Stimulated activated CD4-positive, alpha-beta T cell treated with anti-CD3 and anti-CD28 coated beads, TNF-alpha, amount 100 ng/mL, for 48 hours (primary cell): ENCODE results near the gene TRMT2B.
"Not testable (repeated sequence)": the region's sequence is repeated elsewhere in the genome, so short reads cannot be mapped to it uniquely, and the experiment has no call there.

ENCODE experiments used
- DNase-seq, 3 donors: peaks; one replicate each; pipeline ENCODE4 v3.0.0-alpha.2; 2020; ENCODE audit warnings: low read depth in 3 of 3

TRMT2B gene

DNA sequence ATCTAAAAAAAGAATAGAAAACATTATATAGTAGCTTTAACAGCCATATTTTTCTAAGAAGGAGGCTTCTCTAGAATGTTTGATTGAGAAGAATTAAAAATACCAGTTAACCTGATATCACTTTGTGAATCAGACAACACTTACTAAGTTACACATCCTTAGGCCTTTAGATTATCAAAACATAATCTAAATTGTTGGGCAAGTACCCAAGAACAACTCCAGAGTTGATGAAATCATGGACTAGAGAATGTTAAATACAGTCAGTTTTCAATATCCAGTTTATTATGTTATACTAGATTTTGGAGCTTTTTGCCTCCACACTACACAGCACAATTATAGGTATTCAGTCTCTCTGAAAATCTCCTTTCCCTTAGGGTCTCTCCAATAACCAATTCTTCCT is 42.8 kb downstream of the TRMT2B start:
- DNase-seq, result no peak

DNA sequence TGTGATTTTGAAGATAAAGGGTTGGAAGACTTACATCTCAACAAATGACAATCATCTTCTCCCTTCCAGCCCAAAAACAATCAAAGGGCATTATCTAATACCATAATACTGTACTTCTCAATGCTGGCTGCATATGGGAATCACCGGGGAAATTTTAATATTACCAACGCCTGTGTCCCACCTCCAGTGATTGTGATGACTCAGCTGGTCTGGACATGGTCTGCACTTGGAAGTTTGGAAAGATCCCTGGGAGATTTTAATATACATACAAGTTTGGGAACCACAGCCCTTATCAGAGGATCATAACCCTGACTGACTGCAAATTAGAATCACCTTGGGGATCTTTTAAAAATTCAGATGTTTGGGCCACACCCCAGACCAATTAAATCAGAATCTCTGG is 52.5 kb downstream of the TRMT2B start:
- no peak for DNase-seq

- DNase-seq, result peak; percentile 1 to 35 (median 24)
These were observed 56.4 kb downstream of the TRMT2B start for GRCh38 chrX:100995469-100995868.

GRCh38 chrX:100994352-100995281 is 57.3 kb downstream of the TRMT2B start:
- DNase-seq, result no peak

- DNase-seq, result no peak
These were observed 61.8 kb downstream of the TRMT2B start for GRCh38 chrX:100990139-100990538.

GRCh38 chrX:100984818-100985217 is 67.1 kb downstream of the TRMT2B start:
- DNase-seq, result no peak

- DNase-seq, result not testable (repeated sequence)
These were observed 70.4 kb downstream of the TRMT2B start for GRCh38 chrX:100981498-100981845.

GRCh38 chrX:100980608-100981497 is 71.1 kb downstream of the TRMT2B start:
- no peak for DNase-seq

DNA sequence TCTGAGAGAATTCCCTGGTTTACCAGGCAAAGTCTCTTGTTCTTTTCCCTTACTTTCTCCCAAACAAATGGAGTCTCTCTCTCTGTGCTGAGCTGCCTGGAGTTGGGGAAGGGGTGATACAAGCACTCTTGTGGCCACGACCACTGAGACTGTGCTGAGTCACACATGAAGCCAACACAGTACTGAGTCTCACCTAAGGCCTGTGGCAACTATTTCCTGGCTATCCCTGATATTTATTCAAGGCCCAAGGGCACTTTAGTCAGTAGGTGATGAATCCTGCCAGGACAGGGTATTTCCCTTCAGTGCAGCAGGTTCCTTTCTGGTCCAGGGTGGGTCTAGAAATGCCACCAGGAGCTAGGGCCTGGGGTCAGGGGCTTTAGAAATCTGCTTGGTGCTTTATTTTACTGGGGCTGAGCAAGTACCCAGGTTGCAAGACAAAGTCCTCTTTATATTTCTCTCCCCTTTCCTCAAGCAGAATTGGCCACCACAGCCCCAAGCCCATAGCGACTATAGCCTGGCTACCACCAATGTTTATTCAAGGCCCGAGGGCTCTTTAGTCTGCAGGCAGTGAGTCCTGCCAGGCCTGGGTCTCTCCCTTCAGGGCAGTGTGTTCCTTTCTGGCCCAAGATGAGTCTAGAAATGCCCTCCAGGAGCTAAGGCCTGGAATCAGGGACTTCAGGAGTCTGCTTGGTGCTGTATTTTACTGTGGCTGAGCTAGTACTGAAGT is 71.9 kb downstream of the TRMT2B start:
- no peak for DNase-seq

DNA sequence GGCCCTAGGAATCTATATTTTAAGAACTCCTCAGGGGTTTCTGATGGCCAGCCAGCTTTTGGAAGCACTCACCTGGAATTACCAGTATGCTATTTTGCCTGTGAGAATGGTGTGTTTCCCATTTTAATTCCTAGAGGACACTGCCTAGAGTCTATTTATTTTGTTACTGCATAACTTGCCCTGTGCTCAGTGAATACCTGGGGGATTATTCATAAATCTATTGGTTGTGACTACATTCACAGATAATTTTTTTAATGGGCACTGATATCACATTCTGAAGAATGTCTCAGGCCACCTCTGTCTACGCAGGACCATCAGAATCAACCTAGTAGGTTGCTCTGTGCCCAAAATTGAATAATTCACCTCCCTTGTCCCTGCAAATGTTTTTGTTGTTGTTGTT is 75.7 kb downstream of the TRMT2B start:
- DNase-seq, result no peak

DNA sequence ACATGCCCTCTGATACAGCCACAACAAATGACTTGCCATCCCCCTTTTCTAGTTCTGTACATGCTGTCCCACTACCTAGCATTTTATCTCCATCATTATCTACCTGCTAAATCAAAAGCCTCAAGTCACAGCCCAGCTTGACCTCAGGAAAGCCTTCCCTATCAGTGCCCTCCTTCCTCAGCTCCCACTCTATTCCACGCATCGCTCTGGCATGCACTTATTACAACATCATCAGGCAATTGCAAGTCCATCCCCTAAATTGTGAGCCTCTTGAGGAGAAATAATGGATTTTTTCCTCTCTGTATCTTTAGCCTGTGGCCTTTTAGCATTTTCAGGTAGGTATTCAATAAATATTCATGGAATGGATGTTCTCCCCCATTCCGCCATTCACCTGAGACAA is 76.7 kb downstream of the TRMT2B start:
- no peak for DNase-seq

- DNase-seq, result no peak
These were observed 78.5 kb downstream of the TRMT2B start for GRCh38 chrX:100973411-100973810.

- no peak for DNase-seq
These were observed 82.0 kb downstream of the TRMT2B start for GRCh38 chrX:100969936-100970335.

- DNase-seq, result no peak
These were observed 82.5 kb downstream of the TRMT2B start, which contains the start of gene ARL13A for GRCh38 chrX:100969408-100969807. Gene ARL13A, plus strand, starts transcription at chrX:100969708. Its CDS starts 3,982 bp downstream, at chrX:100973690.

DNA sequence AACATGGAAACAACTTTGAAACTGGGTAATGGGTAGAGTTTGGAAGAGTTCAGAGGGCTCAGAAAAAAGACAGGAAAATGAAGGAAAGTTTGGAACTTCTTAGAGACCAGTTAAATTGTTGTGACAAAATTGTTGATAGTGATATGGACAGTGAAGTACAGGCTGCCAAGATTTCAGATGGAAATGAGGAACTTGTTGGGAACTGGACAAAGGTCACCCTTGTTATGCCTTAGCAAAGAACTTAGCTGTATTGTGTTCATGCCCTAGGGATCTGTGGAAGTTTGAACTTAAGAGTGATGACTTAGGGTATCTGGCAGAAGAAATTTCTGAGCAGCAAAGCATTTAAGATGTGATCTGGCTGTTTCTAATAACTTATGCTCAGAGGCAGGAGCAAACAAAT is 87.5 kb downstream of the TRMT2B start:
- no peak for DNase-seq

DNA sequence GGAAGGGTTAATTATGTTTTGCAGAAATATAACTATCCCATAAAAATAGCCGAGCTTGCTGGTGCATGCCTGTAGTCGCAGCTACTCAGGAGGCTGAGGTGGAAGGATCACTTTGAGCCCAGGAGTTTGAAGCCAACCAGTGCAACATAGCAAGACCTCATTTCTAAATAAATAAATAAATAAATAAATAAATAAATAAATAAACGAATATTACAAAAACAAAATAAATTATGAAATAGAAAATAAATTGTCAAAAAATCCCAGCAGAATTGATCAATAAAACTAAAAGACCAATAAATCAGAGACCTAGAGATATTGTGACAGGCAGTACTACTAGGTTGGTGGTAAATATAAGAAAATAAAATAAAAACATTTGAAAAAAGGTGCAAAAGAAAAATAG is 89.1 kb downstream of the TRMT2B start:
- DNase-seq, result no peak
